ENCODE data around the gene PHLDA1. TPM values are rescaled to one million over a fixed set of nuclear protein-coding genes. Genes with fewer than 3 reads are reported as not detected.
A peak's percentile ranks its signal among the peaks of the same experiment; 100 is the strongest.

PHLDA1 gene
- total and polyA plus RNA-seq, 2 of the 13 experiments (the other 11 are each of a cell fraction or from before 2014, with no cell fraction given) = 33.8 to 41.0 TPM

DNA sequence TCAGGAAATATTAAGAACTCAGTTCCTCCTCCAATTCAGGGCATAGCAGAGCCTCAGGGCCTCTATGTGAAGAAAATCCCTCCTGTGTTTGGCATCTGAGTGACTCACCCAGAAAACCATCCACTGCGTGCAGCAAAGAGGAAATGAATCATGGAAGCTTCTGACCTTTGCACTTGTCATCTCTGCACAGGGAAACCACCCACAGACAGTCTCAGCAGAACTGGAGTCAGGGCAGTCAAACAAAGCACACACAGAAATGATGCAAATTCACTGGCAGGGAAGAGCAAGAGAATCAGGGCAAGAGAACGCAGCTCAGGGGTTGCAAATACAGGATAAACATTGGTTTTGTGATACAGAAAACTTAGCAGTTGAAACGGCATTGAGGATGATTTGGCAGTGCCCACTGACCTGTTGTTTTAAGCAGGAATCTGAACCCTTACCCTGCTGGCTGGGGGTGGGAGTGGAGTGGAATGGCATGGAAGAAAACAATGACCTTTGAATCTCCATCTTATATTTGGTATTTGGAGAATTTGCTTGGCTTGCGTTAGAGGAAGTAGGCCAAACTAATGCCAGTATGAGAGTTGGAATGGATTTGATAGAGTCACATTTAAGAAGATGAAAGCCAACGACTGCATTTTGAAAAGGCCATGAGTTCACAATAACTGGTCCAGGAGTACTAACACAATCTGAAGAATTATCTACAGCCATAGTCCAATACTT lies 53.5 kb downstream of the PHLDA1 start (continued):
- TF ChIP-seq, protein P1, sequence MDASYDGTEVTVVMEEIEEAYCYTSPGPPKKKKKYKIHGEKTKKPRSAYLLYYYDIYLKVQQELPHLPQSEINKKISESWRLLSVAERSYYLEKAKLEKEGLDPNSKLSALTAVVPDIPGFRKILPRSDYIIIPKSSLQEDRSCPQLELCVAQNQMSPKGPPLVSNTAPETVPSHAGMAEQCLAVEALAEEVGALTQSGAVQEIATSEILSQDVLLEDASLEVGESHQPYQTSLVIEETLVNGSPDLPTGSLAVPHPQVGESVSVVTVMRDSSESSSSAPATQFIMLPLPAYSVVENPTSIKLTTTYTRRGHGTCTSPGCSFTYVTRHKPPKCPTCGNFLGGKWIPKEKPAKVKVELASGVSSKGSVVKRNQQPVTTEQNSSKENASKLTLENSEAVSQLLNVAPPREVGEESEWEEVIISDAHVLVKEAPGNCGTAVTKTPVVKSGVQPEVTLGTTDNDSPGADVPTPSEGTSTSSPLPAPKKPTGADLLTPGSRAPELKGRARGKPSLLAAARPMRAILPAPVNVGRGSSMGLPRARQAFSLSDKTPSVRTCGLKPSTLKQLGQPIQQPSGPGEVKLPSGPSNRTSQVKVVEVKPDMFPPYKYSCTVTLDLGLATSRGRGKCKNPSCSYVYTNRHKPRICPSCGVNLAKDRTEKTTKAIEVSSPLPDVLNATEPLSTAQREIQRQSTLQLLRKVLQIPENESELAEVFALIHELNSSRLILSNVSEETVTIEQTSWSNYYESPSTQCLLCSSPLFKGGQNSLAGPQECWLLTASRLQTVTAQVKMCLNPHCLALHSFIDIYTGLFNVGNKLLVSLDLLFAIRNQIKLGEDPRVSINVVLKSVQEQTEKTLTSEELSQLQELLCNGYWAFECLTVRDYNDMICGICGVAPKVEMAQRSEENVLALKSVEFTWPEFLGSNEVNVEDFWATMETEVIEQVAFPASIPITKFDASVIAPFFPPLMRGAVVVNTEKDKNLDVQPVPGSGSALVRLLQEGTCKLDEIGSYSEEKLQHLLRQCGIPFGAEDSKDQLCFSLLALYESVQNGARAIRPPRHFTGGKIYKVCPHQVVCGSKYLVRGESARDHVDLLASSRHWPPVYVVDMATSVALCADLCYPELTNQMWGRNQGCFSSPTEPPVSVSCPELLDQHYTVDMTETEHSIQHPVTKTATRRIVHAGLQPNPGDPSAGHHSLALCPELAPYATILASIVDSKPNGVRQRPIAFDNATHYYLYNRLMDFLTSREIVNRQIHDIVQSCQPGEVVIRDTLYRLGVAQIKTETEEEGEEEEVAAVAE (CRISPR knock-in tag; IDR thresholded peaks at IDR 0.05; ENCODE audit: borderline replicate concordance) = peak; percentile 73
- TF ChIP-seq ZFP37 (CRISPR knock-in tag; IDR thresholded peaks at IDR 0.05; ENCODE audit: borderline replicate concordance) = no peak
- TF ChIP-seq FOXA1 (IDR thresholded peaks at IDR 0.05) = no peak
- TF ChIP-seq FOXA1 (CRISPR knock-in tag; IDR thresholded peaks at IDR 0.05) = peak; percentile 73
- TF ChIP-seq KMT2B (CRISPR knock-in tag; IDR thresholded peaks at IDR 0.05) = peak; percentile 54
- TF ChIP-seq ZSCAN31 (CRISPR knock-in tag; IDR thresholded peaks at IDR 0.05; ENCODE audit: low read depth) = 0 out of 2 replicates have a peak, but pooled peaks have one; percentile 38
- TF ChIP-seq CENPX (CRISPR knock-in tag; IDR thresholded peaks at IDR 0.05) = no peak
- TF ChIP-seq NFE2L2 (IDR thresholded peaks at IDR 0.05; ENCODE audit: low read length) = 0 out of 2 replicates have a peak, but pooled peaks have one; percentile 6
- no peak for TF ChIP-seq PCBP1 (IDR thresholded peaks at IDR 0.05; ENCODE audit: borderline replicate concordance, low read depth, low read length)
- no peak for TF ChIP-seq SNRNP70 (IDR thresholded peaks at IDR 0.05; ENCODE audit: low read depth, low read length)
- no peak for TF ChIP-seq ZNF678 (CRISPR knock-in tag; IDR thresholded peaks at IDR 0.05)
- TF ChIP-seq CREB1 (IDR thresholded peaks at IDR 0.05) = peak; percentile 73; the same call in 1 of the 2 replicates
- peak; percentile 87 for TF ChIP-seq CREB1 (CRISPR knock-in tag; IDR thresholded peaks at IDR 0.05)
- TF ChIP-seq, protein P2, sequence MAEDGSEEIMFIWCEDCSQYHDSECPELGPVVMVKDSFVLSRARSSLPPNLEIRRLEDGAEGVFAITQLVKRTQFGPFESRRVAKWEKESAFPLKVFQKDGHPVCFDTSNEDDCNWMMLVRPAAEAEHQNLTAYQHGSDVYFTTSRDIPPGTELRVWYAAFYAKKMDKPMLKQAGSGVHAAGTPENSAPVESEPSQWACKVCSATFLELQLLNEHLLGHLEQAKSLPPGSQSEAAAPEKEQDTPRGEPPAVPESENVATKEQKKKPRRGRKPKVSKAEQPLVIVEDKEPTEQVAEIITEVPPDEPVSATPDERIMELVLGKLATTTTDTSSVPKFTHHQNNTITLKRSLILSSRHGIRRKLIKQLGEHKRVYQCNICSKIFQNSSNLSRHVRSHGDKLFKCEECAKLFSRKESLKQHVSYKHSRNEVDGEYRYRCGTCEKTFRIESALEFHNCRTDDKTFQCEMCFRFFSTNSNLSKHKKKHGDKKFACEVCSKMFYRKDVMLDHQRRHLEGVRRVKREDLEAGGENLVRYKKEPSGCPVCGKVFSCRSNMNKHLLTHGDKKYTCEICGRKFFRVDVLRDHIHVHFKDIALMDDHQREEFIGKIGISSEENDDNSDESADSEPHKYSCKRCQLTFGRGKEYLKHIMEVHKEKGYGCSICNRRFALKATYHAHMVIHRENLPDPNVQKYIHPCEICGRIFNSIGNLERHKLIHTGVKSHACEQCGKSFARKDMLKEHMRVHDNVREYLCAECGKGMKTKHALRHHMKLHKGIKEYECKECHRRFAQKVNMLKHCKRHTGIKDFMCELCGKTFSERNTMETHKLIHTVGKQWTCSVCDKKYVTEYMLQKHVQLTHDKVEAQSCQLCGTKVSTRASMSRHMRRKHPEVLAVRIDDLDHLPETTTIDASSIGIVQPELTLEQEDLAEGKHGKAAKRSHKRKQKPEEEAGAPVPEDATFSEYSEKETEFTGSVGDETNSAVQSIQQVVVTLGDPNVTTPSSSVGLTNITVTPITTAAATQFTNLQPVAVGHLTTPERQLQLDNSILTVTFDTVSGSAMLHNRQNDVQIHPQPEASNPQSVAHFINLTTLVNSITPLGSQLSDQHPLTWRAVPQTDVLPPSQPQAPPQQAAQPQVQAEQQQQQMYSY (CRISPR knock-in tag; IDR thresholded peaks at IDR 0.05) = no peak
- TF ChIP-seq SIN3B (IDR thresholded peaks at IDR 0.05; ENCODE audit: low read length) = no peak
- TF ChIP-seq, protein P3, sequence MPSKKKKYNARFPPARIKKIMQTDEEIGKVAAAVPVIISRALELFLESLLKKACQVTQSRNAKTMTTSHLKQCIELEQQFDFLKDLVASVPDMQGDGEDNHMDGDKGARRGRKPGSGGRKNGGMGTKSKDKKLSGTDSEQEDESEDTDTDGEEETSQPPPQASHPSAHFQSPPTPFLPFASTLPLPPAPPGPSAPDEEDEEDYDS (CRISPR knock-in tag; IDR thresholded peaks at IDR 0.05) = peak; percentile 65; the same call in 1 of the 2 replicates
- TF ChIP-seq YY1 (IDR thresholded peaks at IDR 0.05; ENCODE audit: insufficient read depth, insufficient replicate concordance, low read depth, low read length) = no peak
- no peak for TF ChIP-seq ZNF383 (CRISPR knock-in tag; IDR thresholded peaks at IDR 0.05; ENCODE audit: borderline replicate concordance)
- no peak for TF ChIP-seq SNAI1 (CRISPR knock-in tag; IDR thresholded peaks at IDR 0.05; ENCODE audit: borderline replicate concordance)
- no peak for TF ChIP-seq ZFYVE20 (CRISPR knock-in tag; IDR thresholded peaks at IDR 0.05; ENCODE audit: borderline replicate concordance, low read depth)
- TF ChIP-seq TBP (CRISPR knock-in tag; IDR thresholded peaks at IDR 0.05) = no peak
- TF ChIP-seq ISL2 (CRISPR knock-in tag; IDR thresholded peaks at IDR 0.05) = peak; percentile 87
